GM12801 (cell line): ENCODE results near the gene PCYOX1L.

ENCODE experiments used
- TF ChIP-seq, protein P1 (sequence below): IDR thresholded peaks from one replicate; pipeline ENCODE4 v1.5.1; 2011; ENCODE audit warnings: control low read depth; ENCODE audit not compliant: insufficient read length; ENCODE audit errors: extremely low read depth

The PCYOX1L gene

DNA sequence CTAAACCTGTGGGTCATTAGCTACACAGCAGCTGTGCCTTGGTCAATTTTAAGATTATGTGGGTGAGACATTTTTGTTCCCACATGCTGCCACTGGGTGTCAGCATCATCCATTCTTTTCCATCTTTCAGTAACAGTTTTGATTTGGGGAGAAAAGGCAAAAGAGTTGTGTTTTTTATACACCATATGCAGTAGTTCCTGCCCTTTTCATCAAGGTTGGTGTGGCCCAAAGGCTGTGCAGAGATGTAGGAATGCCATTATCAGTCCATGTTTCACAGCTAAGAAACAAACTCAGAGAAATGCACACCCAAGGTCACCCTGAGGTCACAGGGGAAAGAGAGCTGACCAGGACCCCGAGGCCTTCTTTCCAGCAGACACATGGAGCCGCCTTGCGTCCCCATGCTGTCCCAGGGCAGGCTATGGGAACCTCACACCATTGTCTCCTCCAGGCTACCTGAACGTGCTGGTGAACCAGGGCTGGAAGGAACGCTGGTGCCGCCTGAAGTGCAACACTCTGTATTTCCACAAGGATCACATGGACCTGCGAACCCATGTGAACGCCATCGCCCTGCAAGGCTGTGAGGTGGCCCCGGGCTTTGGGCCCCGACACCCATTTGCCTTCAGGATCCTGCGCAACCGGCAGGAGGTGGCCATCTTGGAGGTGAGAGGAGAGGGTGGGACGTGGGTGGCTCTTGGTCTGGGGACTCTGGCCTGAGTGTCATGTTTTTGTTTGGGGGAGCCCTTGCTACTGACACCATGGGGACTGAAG, 40.4 kb upstream of the PCYOX1L start:
- TF ChIP-seq, protein P1, sequence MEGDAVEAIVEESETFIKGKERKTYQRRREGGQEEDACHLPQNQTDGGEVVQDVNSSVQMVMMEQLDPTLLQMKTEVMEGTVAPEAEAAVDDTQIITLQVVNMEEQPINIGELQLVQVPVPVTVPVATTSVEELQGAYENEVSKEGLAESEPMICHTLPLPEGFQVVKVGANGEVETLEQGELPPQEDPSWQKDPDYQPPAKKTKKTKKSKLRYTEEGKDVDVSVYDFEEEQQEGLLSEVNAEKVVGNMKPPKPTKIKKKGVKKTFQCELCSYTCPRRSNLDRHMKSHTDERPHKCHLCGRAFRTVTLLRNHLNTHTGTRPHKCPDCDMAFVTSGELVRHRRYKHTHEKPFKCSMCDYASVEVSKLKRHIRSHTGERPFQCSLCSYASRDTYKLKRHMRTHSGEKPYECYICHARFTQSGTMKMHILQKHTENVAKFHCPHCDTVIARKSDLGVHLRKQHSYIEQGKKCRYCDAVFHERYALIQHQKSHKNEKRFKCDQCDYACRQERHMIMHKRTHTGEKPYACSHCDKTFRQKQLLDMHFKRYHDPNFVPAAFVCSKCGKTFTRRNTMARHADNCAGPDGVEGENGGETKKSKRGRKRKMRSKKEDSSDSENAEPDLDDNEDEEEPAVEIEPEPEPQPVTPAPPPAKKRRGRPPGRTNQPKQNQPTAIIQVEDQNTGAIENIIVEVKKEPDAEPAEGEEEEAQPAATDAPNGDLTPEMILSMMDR, result no peak

DNA sequence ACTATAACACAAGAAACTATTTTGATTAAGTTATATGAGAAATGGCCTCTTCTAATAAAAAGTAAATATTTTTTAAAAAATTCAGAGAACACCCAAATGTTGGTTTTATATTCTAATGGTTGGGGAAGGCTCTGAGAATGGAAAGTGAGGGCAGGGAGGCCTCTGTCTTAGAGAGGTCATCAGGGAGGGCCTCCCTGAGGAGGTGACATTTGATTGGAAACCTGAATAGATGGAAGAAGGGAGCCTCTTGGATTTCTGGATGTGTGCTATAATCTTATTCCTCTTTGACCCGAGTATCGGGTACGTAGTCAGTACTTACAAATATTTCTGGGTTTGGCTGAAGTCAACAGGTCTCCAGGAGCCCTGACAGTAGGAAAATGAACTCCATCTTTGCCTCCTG, 38.7 kb upstream of the PCYOX1L start:
- TF ChIP-seq, protein P1, result no peak

DNA sequence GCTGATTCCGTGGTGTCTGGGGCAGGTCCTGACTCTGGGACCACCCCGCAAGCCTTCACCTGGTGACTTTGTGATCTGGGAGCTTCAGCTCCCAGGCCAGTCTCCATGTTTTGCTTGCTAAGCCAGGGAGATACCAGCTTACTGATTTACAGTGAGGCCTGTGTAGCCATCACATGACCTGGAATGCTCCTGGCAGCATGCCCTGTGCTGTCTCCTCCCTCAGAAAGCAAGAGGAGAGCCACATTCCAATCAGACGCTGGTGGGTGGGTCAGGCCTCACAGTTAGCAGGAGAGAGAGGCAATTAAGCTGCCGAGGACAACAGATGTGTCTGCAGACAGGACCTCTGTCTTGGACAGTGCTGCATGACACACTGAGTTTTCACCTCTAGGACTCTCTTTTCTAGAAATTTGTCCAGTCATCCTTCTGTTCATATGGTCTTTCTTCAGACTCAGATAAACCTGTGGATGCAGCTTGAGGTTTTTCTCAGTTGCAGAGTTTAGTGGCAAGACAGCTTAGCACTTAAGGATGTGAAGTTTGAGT, 37.0 kb upstream of the PCYOX1L start:
- TF ChIP-seq, protein P1, result no peak

DNA sequence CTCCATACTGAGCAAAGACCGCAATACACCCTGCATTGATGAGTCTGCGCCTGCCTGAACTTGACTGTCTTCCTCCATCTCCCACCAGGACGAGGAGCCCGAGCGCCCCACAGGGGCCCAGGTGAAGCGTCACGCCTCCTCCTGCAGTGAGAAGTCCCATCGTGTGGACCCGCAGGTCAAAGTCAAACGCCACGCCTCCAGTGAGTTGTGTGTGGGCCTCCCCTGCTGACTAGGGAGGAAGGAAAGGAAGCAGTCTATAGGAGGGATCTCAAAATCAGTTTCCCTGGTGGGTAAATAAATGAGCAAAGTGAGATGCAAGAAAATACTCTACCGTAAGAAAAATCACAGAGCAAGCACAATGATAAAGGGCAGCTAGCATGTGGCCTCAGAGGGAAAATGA, 35.3 kb upstream of the PCYOX1L start:
- TF ChIP-seq, protein P1, result no peak

DNA sequence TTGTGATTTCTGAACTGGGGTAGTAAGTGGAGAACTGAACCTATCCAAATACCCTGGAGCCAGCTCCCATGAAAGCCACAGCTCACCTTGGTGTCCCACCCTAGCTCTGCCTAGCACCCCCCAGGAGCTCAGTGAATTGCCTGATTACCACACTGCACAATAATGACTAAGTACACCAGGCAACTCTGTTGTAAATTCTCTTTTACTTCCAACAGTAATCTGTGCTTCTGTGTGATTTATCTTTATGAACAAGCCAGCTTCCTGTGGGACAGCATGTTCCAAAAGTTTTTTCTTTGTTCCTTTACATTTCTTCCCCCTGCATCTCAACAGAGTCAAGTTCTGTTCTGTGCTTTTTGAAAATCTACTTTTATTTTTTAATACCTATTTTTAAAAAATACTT, 34.6 kb upstream of the PCYOX1L start:
- TF ChIP-seq, protein P1, result no peak

DNA sequence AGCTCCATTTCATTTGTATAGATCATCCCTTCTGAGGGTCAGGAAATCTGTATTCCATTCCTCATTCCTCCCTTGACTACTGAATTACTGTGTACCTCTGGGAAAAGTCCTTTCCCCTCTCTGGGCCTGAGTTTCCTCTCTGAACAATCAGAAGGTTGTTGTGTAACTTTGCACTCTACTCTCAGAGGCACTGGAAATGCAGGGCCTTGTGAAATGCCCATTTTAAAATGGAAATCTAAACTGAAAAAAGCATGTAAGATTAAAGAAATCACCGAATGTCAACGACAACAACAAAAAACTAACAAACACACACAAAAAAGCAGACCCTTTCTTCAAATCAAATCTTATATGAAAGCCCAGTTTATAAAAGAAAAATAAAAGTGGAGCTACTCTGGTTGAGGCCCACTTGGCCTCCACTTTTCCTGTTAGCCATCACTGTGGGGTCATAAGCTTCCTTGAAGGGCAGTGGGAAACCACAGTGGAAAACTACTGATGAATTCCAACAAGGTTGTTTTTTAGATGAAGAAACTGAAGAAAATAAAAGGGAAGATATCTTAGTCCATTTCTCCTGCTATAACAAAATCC, 34.1 kb upstream of the PCYOX1L start:
- TF ChIP-seq, protein P1, result no peak

DNA sequence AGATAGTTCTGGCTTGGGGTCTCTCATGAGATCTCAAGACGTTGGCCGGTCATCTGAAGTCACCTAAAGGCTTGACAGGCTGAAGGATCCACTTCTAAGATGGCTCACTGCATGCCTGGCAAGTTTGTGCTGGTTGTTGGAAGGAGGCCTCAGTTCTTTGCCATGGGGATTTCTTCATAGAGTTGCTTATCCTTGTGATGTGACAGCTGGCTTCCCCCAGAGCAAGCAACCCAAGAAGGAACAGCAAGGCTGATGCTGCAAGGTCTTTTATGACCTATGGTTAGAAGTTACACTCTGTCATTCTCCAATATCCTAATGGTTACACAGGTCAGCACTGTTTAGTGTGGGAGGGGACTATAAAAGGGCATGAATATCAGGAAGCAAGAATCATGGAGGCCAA, 33.2 kb upstream of the PCYOX1L start:
- TF ChIP-seq, protein P1, result no peak
